ENCODE data around the gene PARS2. TPM values are rescaled to one million over a fixed set of nuclear protein-coding genes. Genes with fewer than 3 reads are reported as not detected.

Gene PARS2
- total and polyA plus RNA-seq, 2 of the 4 experiments (the other 2 are of a cell fraction) = 3.4 to 6.3 TPM

- Histone ChIP-seq H2AFZ (replicated peaks; ENCODE audit: low read length, poor library complexity) (no peak overlapping the region), H3K18ac (ENCODE audit: low read depth, low read length) (no peak overlapping the region), H4K20me1 (ENCODE audit: insufficient read depth, low read length) (no peaks in the 10 kb centered on the region), H3K14ac (replicated peaks; ENCODE audit: low read depth, low read length) (no peak overlapping the region), H3K4me1 (ENCODE audit: control insufficient read depth, insufficient read depth, low read length) (no peaks in the 10 kb centered on the region), H3K4ac (ENCODE audit: low read depth, low read length) (no peak overlapping the region), H3K23ac (ENCODE audit: low read depth, low read length) (no peak overlapping the region), H4K5ac (ENCODE audit: low read depth, low read length) (no peak overlapping the region), H2AK9ac (replicated peaks; ENCODE audit: low read depth, low read length, poor library complexity) (no peak overlapping the region), H3K79me1 (ENCODE audit: low read depth in 1 of 2, low read length in 2 of 2) (no peaks in the 10 kb centered on the region), H2BK5ac (ENCODE audit: low read depth, low read length, poor library complexity, severe bottlenecking) (no peak overlapping the region), H2BK20ac (ENCODE audit: low read depth, low read length) (no peak overlapping the region), H3K9me1 (ENCODE audit: insufficient read depth, low read length) (no peaks in the 10 kb centered on the region), H3K4me2 (ENCODE audit: low read depth, low read length) (no peak overlapping the region), H4K91ac (ENCODE audit: insufficient read depth, low read depth, low read length) (no peak overlapping the region), H2AK5ac (ENCODE audit: low read depth, low read length) (no peak overlapping the region), H3K9me3 (ENCODE audit: control insufficient read depth, insufficient read depth, low read length) (no peaks in the 10 kb centered on the region), H4K8ac (ENCODE audit: low read depth in 2 of 2, low read length in 2 of 2) (no peak overlapping the region), H3K27ac (ENCODE audit: insufficient read depth, low read length) (no peak overlapping the region), H3K27me3 (ENCODE audit: control insufficient read depth, insufficient read depth, low read length) (peaks cover 53% of the 10 kb centered on the region), H3K9ac (ENCODE audit: low read depth, low read length) (no peak overlapping the region), H3K56ac (ENCODE audit: extremely low read depth, insufficient read depth, low read length) (no peak overlapping the region), H2BK120ac (ENCODE audit: low read depth, low read length) (no peak overlapping the region), H3K4me3 (ENCODE audit: insufficient read depth, low read depth, low read length) (no peak overlapping the region), H2BK15ac (ENCODE audit: low read depth, low read length) (no peak overlapping the region), H3K36me3 (ENCODE audit: control insufficient read depth, insufficient read depth, low read length) (no peaks in the 10 kb centered on the region)
- WGBS, 2 experiments (ENCODE audit: extremely low coverage in 2 of 2, insufficient read length in 1 of 2) = no CpG with 5 or more reads among the region's 13 CpGs
- intact Hi-C loops (cut with micrococcal nuclease) (loop anchor here (5.0 to 10.0 kb wide), 3 partner anchors 184 to 959 kb away; partner anchors contain the start of gene BSND), in situ Hi-C loops (cut with MboI; ENCODE audit: low sequenced_read_pairs) (loop anchor here (10.0 kb wide), 1 partner anchor 139 kb away; no protein-coding TSS in a partner anchor), dilution Hi-C loops (cut with HindIII; ENCODE audit: low sequenced_read_pairs, unreplicated experiment) (no loop called here)
- ATAC-seq (ENCODE audit: low read depth) (no peak), DNase-seq (no peak)
- BruUV-seq (replicated peaks) = no TSS peak
- POLR2A ChIA-PET (ENCODE audit: unreplicated experiment) = no interaction called here
- TF ChIP-seq MAZ (IDR thresholded peaks at IDR 0.05; ENCODE audit: borderline replicate concordance, low read depth, low read length) = no peak
- no peak for TF ChIP-seq FOS (IDR thresholded peaks at IDR 0.05; ENCODE audit: low read depth, low read length)
- no peak for TF ChIP-seq ELK1 (IDR thresholded peaks at IDR 0.05; ENCODE audit: borderline replicate concordance, low read depth, low read length)
- no peak for TF ChIP-seq RFX5 (IDR thresholded peaks at IDR 0.05; ENCODE audit: low read depth, low read length)
- no peak for TF ChIP-seq MAFK (IDR thresholded peaks at IDR 0.05; ENCODE audit: low read depth, low read length)
- no peak for TF ChIP-seq NFE2L2 (IDR thresholded peaks at IDR 0.05; ENCODE audit: low read depth, low read length)
- no peak for TF ChIP-seq CEBPB (IDR thresholded peaks at IDR 0.05; ENCODE audit: low read depth, low read length)
- no peak for TF ChIP-seq RCOR1 (IDR thresholded peaks at IDR 0.05; ENCODE audit: insufficient replicate concordance, low read length)
- TF ChIP-seq RAD21 (IDR thresholded peaks at IDR 0.05; ENCODE audit: low read length) = no peak
- no peak for TF ChIP-seq BHLHE40 (IDR thresholded peaks at IDR 0.05; ENCODE audit: low read depth, low read length)
- TF ChIP-seq SMC3 (IDR thresholded peaks at IDR 0.05; ENCODE audit: low read depth, low read length) = no peak
- TF ChIP-seq MXI1 (IDR thresholded peaks at IDR 0.05; ENCODE audit: borderline replicate concordance, low read depth, low read length) = no peak
- CTCF ChIA-PET = no interaction called here
Observed at GRCh38 chr1:54813485-54814125, 49.3 kb upstream of the PARS2 start.
